GM19025 (cell line): ENCODE results near the gene ECHDC3.

ENCODE experiments used
- ATAC-seq: cut with Tn5 transposase; IDR thresholded peaks from one replicate; pipeline ENCODE4 v1.9.1; 2021; ENCODE audit warnings: mild to moderate bottlenecking, low read depth, moderate library complexity; ENCODE audit not compliant: unreplicated experiment

Gene ECHDC3

GRCh38 chr10:11775412-11775811 lies 33.2 kb downstream of the ECHDC3 start:
- ATAC-seq, result no peak

GRCh38 chr10:11776080-11776479 lies 33.9 kb downstream of the ECHDC3 start:
- ATAC-seq, result no peak

- no peak for ATAC-seq
These were observed 38.9 kb downstream of the ECHDC3 start for GRCh38 chr10:11781114-11781513.

GRCh38 chr10:11782793-11783557 lies 40.8 kb downstream of the ECHDC3 start:
- ATAC-seq, result peak; percentile 66

- no peak for ATAC-seq
These were observed 41.3 kb downstream of the ECHDC3 start for GRCh38 chr10:11783558-11783865.

GRCh38 chr10:11787374-11787773 lies 45.2 kb downstream of the ECHDC3 start:
- ATAC-seq, result no peak

- no peak for ATAC-seq
These were observed 45.7 kb downstream of the ECHDC3 start for GRCh38 chr10:11787846-11788245.

- no peak for ATAC-seq
These were observed 47.1 kb downstream of the ECHDC3 start for GRCh38 chr10:11789306-11789705.

- ATAC-seq, result no peak
These were observed 47.8 kb downstream of the ECHDC3 start for GRCh38 chr10:11789956-11790355.

- ATAC-seq, result no peak
These were observed 51.7 kb downstream of the ECHDC3 start for GRCh38 chr10:11793762-11794479.

- no peak for ATAC-seq
These were observed 52.4 kb downstream of the ECHDC3 start for GRCh38 chr10:11794566-11794965.

- ATAC-seq, result no peak
These were observed 53.1 kb downstream of the ECHDC3 start for GRCh38 chr10:11795101-11795920.

- ATAC-seq, result no peak
These were observed 54.3 kb downstream of the ECHDC3 start for GRCh38 chr10:11796474-11796873.

GRCh38 chr10:11797281-11797680 lies 55.1 kb downstream of the ECHDC3 start:
- no peak for ATAC-seq

- ATAC-seq, result no peak
These were observed 55.9 kb downstream of the ECHDC3 start for GRCh38 chr10:11797847-11798633.

- ATAC-seq, result no peak
These were observed 56.9 kb downstream of the ECHDC3 start for GRCh38 chr10:11798845-11799735.

- no peak for ATAC-seq
These were observed 57.5 kb downstream of the ECHDC3 start for GRCh38 chr10:11799736-11800080.

- ATAC-seq, result no peak
These were observed 62.2 kb downstream of the ECHDC3 start for GRCh38 chr10:11804336-11804735.

GRCh38 chr10:11805792-11806191 lies 63.6 kb downstream of the ECHDC3 start:
- no peak for ATAC-seq

GRCh38 chr10:11806706-11807105 lies 64.5 kb downstream of the ECHDC3 start:
- ATAC-seq, result no peak
